Heart left ventricle (tissue), 13 donors: ENCODE results near the gene FSTL5.

Experiments used
- CTCF ChIP-seq, 12 donors: fragments of 200-600 bp; sonication (generic) in 4 of 12; IDR thresholded peaks; one replicate each; pipeline versions ENCODE4 v1.5.0 to v1.8.0; 2018 to 2022; ENCODE audit warnings: antibody characterized with exemption in 12 of 12, mild to moderate bottlenecking in 5 of 12
- POLR2A ChIP-seq, 2 donors: fragments of 450-650 bp; IDR thresholded peaks; one replicate each; pipeline ENCODE4 v1.6.1; 2017; ENCODE audit warnings: antibody characterized with exemption in 2 of 2, mild to moderate bottlenecking in 2 of 2, moderate library complexity in 2 of 2
- donor health status: ischemic (EF 13 %, LVEDD 7.1; RV severe dilation, severe dysfunction).
- donor health status: DM: no; HTN: yes; CAD: no.
- donor health status: DM: no; HTN: no; CAD: no.
- donor health status: ischemic (EF 25% LVEDD 6.9; RV normal size, moderate dysfunction).
- donor health status: ischemic (EF 25% LVEDD 5.7; RV mildly dilated, moderate dysfunction).
- donor health status: ischemic (EF 35%, LVEDD 5.7; RV mildly dilated, moderate dysfunction).
- donor health status: nonischemic (EF 11% LVEDD 7.7; RV severe dilation, severe dysfunction).
- donor health status: DM: yes; HTN: yes; CAD: no.
- donor health status: PGD.
- donor health status: ischemic (EF 29% LVEDD 5.4; RV normal size, mild dysfunction).
- donor health status: nonischemic (EF 23%, LVEDD 6.1; RV moderate dilation, normal function).

DNA sequence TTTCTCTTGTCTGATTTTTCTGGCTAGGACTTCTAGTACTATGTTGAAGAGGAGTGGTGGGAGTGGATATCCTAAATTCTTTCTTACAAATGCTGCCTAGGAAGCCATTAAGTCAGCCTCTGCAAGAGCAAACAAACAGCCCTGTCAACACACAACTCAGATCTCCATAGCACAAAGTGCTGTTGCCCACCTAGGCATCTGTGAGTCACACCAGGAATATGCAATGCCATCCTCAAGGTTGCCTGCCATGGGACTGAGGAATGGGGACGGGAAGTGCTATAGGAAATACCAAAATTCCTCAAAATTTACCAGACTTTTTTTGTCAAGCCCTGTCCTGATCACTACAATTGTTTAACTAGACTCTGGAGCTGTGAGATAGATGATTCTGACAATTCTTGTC is 466.9 kb downstream of the FSTL5 start:
- TF ChIP-seq CTCF (IDR thresholded peaks at IDR 0.05) (no peak), POLR2A (IDR thresholded peaks at IDR 0.05) (no peak)
